ENCODE results near the gene MSH4. TPM values are rescaled to one million over a fixed set of nuclear protein-coding genes. Genes with fewer than 3 reads are reported as not detected.

The MSH4 gene
- total RNA-seq, 3 donors from 2014 or later (not counting 1 experiment from before 2014, with no cell fraction given): 0.45 to 0.61 (median 0.52) TPM

DNA sequence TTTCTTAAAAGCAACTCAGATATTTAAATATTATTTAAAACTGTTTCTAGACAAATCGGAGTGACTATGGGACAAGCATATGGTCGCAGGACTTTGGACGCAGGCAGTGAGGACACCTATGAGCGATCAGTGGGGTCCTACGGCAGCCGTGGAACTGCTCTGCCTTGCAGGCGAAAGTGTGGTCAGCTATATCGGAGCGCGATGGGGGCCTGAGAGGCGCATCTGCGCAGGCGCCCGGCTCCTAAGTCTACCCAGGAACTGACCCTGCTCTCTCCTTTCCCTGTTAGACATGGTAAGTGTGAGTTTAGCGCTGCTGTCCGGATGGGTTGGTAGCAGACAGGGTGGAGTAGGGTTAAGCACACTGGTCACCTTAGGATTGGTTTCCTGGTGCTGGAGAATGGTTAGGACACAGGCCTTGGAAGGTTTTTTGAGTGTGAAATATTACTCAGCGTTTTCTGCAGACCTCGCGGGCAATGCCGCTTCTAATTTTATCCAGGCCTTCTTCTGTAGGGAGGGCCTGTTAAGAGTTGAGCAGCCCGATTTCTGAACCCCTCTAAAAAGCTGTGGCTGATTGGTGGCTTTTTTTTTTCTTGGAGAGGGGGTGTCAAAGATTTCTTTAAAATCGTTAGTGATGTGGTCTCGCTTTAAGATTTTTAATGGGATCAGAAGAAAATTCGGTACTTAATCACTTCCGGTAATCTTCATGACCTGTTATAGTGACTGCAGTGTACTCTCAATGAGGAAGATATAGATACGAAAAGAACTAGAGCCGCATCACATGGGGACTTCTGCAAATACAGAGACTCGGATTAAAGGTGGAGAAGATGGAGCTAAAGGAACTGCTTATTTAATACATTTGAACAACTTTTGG is 10.5 kb upstream of the MSH4 start, which contains the start of gene RABGGTB:
Gene RABGGTB (plus strand): TSS at position 274 of the 871 bp plus-strand sequence. CDS start 16 bp downstream, at position 290.
- intact Hi-C loops (cut with micrococcal nuclease): loop anchor here (1.0 kb wide), 1 partner anchor 62 kb away; the partner anchor contains the start of gene ACADM
- Mint-ChIP-seq H3K36me3 (peaks cover 21% of the 10 kb centered on the region), H3K9me3 (no peaks in the 10 kb centered on the region), H3K27me3 (ENCODE audit: low read depth in 2 of 2) (no peaks in the 10 kb centered on the region), H3K4me3 (peak within 1 kb of the TSS; percentile 98), H3K4me1 (peaks cover 71 to 72% of the 10 kb centered on the region in 2 donors), H3K27ac (peak within 1 kb of the TSS; percentile 95 to 96)
- peak within 1 kb of the TSS; percentile 67 for H3K27ac ChIP-seq (ENCODE audit: low read length)
- peak within 1 kb of the TSS; percentile 63 for H3K4me3 ChIP-seq (ENCODE audit: low read length)
- under 1% methylated on average over 28 of the region's 28 CpGs for whole genome bisulfite sequencing (ENCODE audit: insufficient coverage)
- no peaks in the 10 kb centered on the region for H3K27me3 ChIP-seq (ENCODE audit: control insufficient read depth, insufficient read depth, low read length)
- TF ChIP-seq, protein P1, sequence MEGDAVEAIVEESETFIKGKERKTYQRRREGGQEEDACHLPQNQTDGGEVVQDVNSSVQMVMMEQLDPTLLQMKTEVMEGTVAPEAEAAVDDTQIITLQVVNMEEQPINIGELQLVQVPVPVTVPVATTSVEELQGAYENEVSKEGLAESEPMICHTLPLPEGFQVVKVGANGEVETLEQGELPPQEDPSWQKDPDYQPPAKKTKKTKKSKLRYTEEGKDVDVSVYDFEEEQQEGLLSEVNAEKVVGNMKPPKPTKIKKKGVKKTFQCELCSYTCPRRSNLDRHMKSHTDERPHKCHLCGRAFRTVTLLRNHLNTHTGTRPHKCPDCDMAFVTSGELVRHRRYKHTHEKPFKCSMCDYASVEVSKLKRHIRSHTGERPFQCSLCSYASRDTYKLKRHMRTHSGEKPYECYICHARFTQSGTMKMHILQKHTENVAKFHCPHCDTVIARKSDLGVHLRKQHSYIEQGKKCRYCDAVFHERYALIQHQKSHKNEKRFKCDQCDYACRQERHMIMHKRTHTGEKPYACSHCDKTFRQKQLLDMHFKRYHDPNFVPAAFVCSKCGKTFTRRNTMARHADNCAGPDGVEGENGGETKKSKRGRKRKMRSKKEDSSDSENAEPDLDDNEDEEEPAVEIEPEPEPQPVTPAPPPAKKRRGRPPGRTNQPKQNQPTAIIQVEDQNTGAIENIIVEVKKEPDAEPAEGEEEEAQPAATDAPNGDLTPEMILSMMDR (IDR thresholded peaks at IDR 0.05): no peak
- peaks cover 21% of the 10 kb centered on the region for H3K36me3 ChIP-seq (ENCODE audit: control insufficient read depth, insufficient read depth, low read length)
- DNase-seq: peak; percentile 91 to 98
- no peaks in the 10 kb centered on the region for H3K9me3 ChIP-seq (ENCODE audit: control insufficient read depth, insufficient read depth, low read length)
- ATAC-seq: peak; percentile 86 to 96 (median 90)
- peaks cover 31% of the 10 kb centered on the region for H3K4me1 ChIP-seq (ENCODE audit: control insufficient read depth, insufficient read depth, low read length)

DNA sequence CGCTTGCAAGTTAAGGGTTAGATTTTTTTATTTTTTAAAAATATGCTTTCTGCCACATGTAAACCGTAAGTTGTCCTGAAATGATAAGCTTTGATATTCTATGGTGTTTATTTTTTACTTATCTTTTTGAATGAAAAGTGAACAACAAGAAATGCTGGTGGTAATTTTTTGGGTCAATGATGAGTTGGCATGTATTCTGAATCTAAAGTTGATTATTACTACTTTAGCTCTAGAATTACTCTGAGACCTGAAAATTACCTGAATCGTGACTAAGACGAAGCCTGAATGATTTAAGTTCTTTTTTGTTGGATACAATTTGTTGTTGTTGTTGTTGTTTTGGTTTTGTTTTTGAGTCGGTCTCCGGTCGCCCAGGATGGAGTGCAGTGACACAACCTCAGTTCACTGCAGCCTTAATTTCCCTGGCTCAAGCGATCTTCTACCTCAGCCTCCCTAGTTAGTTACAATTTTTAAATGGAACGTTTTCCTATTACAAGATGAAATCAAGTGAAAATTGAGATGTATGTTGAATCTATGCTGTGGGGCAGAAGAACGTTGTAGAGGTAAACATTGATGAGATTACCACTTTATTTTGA is 9.7 kb upstream of the MSH4 start:
- Mint-ChIP-seq H3K4me3 (peak overlapping the region; percentile 98), H3K4me1 (peaks cover 78 to 79% of the 10 kb centered on the region in 2 donors), H3K9me3 (no peaks in the 10 kb centered on the region), H3K27me3 (ENCODE audit: low read depth in 2 of 2) (no peaks in the 10 kb centered on the region), H3K36me3 (peaks cover 29% of the 10 kb centered on the region), H3K27ac (peak overlapping the region; percentile 95 to 96)
- no peak for ATAC-seq
- peaks cover 31% of the 10 kb centered on the region for H3K4me1 ChIP-seq (ENCODE audit: control insufficient read depth, insufficient read depth, low read length)
- H3K27ac ChIP-seq (ENCODE audit: low read length): no peak overlapping the region
- peaks cover 29% of the 10 kb centered on the region for H3K36me3 ChIP-seq (ENCODE audit: control insufficient read depth, insufficient read depth, low read length)
- intact Hi-C loops (cut with micrococcal nuclease): loop anchor here (1.0 kb wide), 1 partner anchor 63 kb away; the partner anchor contains the start of gene ACADM
- no peaks in the 10 kb centered on the region for H3K27me3 ChIP-seq (ENCODE audit: control insufficient read depth, insufficient read depth, low read length)
- no peaks in the 10 kb centered on the region for H3K9me3 ChIP-seq (ENCODE audit: control insufficient read depth, insufficient read depth, low read length)
- TF ChIP-seq, protein P1 (IDR thresholded peaks at IDR 0.05): no peak
- peak in 1 of 2 donors; percentile 25 for DNase-seq
- 3% methylated on average over 9 of the region's 10 CpGs for WGBS (ENCODE audit: insufficient coverage)
- H3K4me3 ChIP-seq (ENCODE audit: low read length): peak overlapping the region; percentile 63

DNA sequence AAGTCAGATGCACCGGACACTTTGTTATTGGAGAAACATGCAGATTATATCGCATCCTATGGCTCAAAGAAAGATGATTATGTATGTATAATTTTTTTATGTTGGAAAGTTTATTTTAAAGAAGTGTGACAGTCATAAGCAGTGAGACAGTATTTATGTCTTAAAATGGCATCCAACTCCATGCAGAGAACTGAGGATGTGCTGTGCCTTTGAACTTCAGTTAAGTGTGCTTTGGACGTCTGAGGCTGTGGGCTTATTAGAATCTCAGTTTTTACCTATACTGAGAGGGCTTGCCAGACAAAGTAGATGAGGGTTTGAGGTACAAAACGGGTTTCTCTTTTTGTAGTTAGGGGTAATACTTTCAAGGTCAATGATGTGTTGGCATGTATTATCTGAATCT is 9.2 kb upstream of the MSH4 start:
- Histone ChIP-seq H3K4me3 (ENCODE audit: low read length) (peak overlapping the region; percentile 63), H3K27me3 (ENCODE audit: control insufficient read depth, insufficient read depth, low read length) (no peaks in the 10 kb centered on the region), H3K27ac (ENCODE audit: low read length) (no peak overlapping the region), H3K36me3 (ENCODE audit: control insufficient read depth, insufficient read depth, low read length) (peaks cover 34% of the 10 kb centered on the region), H3K4me1 (ENCODE audit: control insufficient read depth, insufficient read depth, low read length) (peaks cover 31% of the 10 kb centered on the region), H3K9me3 (ENCODE audit: control insufficient read depth, insufficient read depth, low read length) (no peaks in the 10 kb centered on the region)
- ATAC-seq: no peak
- H3K4me3 Mint-ChIP-seq: peak overlapping the region; percentile 98
- peaks cover 31% of the 10 kb centered on the region for H3K36me3 Mint-ChIP-seq
- H3K27ac Mint-ChIP-seq: peak overlapping the region; percentile 95 to 96
- peaks cover 79 to 83% of the 10 kb centered on the region in 2 donors for H3K4me1 Mint-ChIP-seq
- 12% methylated on average over 4 of the region's 4 CpGs for WGBS (ENCODE audit: insufficient coverage)
- intact Hi-C loops (cut with micrococcal nuclease): no loop called here
- H3K27me3 Mint-ChIP-seq (ENCODE audit: low read depth in 2 of 2): no peaks in the 10 kb centered on the region
- peak in 1 of 2 donors; percentile 38 for DNase-seq
- no peaks in the 10 kb centered on the region for H3K9me3 Mint-ChIP-seq
- TF ChIP-seq, protein P1 (IDR thresholded peaks at IDR 0.05): no peak

Data from natural killer cell (primary cell).